Lower lobe of right lung (tissue), 2 donors: Measurements from ENCODE around the gene NUFIP2. TPM values are rescaled to one million over a fixed set of nuclear protein-coding genes. Genes with fewer than 3 reads are reported as not detected.

Source experiments
- ATAC-seq, 2 donors: fragments of 200-7000 bp; cut with Tn5 transposase; one replicate each; pipeline ENCODE4 v1.9.1; 2020 to 2022; ENCODE audit warnings: mild to moderate bottlenecking in 2 of 2, moderate library complexity in 2 of 2
- DNase-seq: peaks from one replicate; pipeline ENCODE4 v3.0.0-alpha.2; 2020
- H3K27ac ChIP-seq: fragments of 200-600 bp; one replicate; pipeline ENCODE4 v1.8.0; 2022
- H3K27me3 ChIP-seq: fragments of 200-600 bp; one replicate; pipeline ENCODE4 v1.8.0; 2022; ENCODE audit warnings: low read depth
- H3K36me3 ChIP-seq: fragments of 200-600 bp; one replicate; pipeline ENCODE4 v1.8.0; 2022; ENCODE audit warnings: mild to moderate bottlenecking
- H3K4me1 ChIP-seq: fragments of 200-600 bp; one replicate; pipeline ENCODE4 v1.8.0; 2022
- H3K4me3 ChIP-seq: fragments of 200-600 bp; one replicate; pipeline ENCODE4 v1.8.0; 2022; ENCODE audit warnings: mild to moderate bottlenecking
- H3K9me3 ChIP-seq: fragments of 200-600 bp; one replicate; pipeline ENCODE4 v1.8.0; 2022
- intact Hi-C: fragments of 100-400 bp; cut with DNase I; formaldehyde crosslinking; loops from one replicate; pipeline ENCODE4 v1.11.0; 2022
- total RNA-seq: library from RNA; stranded (reverse); fragmentation: NEBNext Ultra II Directional; extraction: Animal tissue kit (Norgen Biotek cat#: 25700); gene quantifications from one replicate; pipeline ENCODE4 v1.2.1, GENCODE V29; 2021
- TF ChIP-seq, protein P1 (sequence below): fragments of 200-600 bp; IDR thresholded peaks from one replicate; pipeline ENCODE4 v1.8.0; 2022; ENCODE audit warnings: antibody characterized with exemption, mild to moderate bottlenecking
- donor health status: DM: no; HTN: yes; CAD: no; lungs with severe emphysema.

NUFIP2 gene
- total RNA-seq, 1 donor from 2014 or later = 66.2 TPM

DNA sequence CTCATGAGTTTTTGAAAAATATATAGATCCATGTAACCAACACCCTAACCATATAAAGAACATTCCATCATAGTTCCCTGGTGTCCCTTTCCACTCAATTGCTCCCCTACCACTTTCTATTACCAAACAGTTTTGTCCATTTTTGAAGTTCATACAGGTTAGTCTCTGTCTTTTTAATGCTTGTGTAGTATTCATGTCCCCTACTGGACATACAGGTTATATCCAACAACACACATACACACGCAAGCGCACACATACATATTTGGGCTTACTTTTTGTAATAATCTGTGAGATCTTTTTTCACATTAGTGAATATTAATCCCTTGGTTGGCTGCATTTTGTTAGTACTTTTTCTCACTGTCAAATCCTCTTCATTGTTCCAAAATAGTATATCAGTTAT is 40.9 kb downstream of the NUFIP2 start:
- ATAC-seq = no peak
- no peaks in the 10 kb centered on the region for H3K9me3 ChIP-seq

DNA sequence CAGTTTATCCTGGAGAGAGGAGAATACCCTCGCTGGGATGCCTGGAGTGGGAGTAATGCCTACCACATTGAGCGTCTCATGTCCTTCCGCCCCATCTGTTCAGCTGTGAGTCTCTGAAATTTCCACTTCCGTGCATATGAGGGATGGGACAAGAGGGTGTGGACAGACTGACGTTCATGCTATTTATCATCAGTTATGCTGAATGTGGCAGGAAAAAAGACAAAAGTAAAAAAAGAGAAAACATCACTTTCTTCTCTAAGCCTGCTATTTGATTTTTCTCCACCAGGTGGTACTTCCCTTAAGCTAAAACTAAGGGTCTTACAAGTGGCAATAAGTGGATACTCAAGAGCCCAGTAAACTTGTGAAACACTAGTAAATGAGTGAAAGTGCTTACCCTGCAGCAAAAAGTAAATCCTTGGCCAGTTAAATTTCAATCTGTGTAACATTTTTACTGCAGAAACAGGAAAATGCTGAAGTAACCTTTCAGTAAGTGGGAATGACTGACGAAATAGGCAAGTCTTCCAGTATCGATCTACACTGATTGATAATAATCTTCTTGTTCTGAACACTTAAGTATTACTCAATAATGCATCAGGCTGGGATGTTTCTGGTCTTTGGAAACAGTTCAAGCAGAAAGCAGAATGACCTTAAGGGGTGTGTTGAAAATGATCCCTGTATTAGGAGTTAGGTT is 41.7 kb downstream of the NUFIP2 start:
- Histone ChIP-seq H3K9me3 (no peaks in the 10 kb centered on the region), H3K36me3 (peaks cover 19% of the 10 kb centered on the region), H3K4me1 (peaks cover 46% of the 10 kb centered on the region), H3K27me3 (no peaks in the 10 kb centered on the region), H3K4me3 (no peak overlapping the region), H3K27ac (no peak overlapping the region)
- intact Hi-C loops = no loop called here
- ATAC-seq (peak in 1 of 2 donors; percentile 39), DNase-seq (no peak)
- TF ChIP-seq, protein P1, sequence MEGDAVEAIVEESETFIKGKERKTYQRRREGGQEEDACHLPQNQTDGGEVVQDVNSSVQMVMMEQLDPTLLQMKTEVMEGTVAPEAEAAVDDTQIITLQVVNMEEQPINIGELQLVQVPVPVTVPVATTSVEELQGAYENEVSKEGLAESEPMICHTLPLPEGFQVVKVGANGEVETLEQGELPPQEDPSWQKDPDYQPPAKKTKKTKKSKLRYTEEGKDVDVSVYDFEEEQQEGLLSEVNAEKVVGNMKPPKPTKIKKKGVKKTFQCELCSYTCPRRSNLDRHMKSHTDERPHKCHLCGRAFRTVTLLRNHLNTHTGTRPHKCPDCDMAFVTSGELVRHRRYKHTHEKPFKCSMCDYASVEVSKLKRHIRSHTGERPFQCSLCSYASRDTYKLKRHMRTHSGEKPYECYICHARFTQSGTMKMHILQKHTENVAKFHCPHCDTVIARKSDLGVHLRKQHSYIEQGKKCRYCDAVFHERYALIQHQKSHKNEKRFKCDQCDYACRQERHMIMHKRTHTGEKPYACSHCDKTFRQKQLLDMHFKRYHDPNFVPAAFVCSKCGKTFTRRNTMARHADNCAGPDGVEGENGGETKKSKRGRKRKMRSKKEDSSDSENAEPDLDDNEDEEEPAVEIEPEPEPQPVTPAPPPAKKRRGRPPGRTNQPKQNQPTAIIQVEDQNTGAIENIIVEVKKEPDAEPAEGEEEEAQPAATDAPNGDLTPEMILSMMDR = peak; percentile 39

More for the DNA sequence above, 40.9 kb downstream of the NUFIP2 start:
- Histone ChIP-seq H3K27me3 (no peaks in the 10 kb centered on the region), H3K4me1 (peaks cover 54% of the 10 kb centered on the region), H3K27ac (no peak overlapping the region), H3K4me3 (no peak overlapping the region), H3K36me3 (peaks cover 22% of the 10 kb centered on the region)
- intact Hi-C loops = no loop called here
- TF ChIP-seq, protein P1 = no peak
- no peak for DNase-seq

DNA sequence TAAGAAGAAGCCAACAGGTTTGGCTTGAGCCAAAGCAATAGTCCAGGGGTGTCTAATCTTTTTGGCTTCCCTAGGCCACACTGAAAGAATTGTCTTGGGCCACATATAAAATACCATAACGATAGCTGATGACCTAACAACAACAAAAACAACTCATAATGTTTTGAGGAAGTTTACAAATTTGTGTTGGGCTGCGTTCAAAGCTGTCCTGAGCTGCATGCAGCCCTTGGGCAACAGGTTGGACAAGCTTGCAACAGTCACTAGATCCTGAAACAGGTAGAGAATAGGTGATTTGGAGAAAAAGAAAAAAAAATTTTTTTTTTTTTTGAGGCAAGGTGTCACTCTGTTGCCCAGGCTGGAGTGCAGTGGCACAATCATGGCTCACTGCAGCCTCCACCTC is 42.8 kb downstream of the NUFIP2 start:
- DNase-seq (no peak), ATAC-seq (no peak)
- intact Hi-C loops = no loop called here
- Histone ChIP-seq H3K36me3 (peaks cover 10% of the 10 kb centered on the region), H3K4me1 (peaks cover 35% of the 10 kb centered on the region), H3K27me3 (no peaks in the 10 kb centered on the region), H3K27ac (no peak overlapping the region), H3K9me3 (no peaks in the 10 kb centered on the region), H3K4me3 (no peak overlapping the region)
- TF ChIP-seq, protein P1 = no peak

DNA sequence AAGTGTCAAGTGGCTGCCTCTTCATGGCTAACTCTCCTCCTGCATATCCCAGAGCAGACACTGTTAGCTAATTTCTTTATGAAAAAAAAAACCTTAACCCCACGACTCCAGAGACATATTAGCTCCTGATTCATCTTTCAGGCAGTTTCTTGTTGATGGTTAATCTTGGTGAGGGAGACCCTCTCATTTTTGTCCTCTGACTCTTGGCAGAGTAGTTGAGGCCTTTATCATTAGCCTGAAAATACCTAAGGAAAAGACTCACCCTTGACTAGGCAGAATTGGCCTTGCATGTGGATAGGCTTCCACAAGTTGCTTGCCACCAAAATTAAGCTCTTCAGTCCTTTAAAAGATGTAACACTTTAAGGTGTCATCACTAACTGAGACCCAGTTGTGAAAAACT is 43.3 kb downstream of the NUFIP2 start:
- no peaks in the 10 kb centered on the region for H3K9me3 ChIP-seq
- intact Hi-C loops = no loop called here
- TF ChIP-seq, protein P1 = no peak
- ATAC-seq = no peak
- H3K27ac ChIP-seq = no peak overlapping the region
- no peaks in the 10 kb centered on the region for H3K27me3 ChIP-seq
- H3K4me3 ChIP-seq = no peak overlapping the region
- peaks cover 5% of the 10 kb centered on the region for H3K36me3 ChIP-seq
- DNase-seq = no peak
- peaks cover 30% of the 10 kb centered on the region for H3K4me1 ChIP-seq

DNA sequence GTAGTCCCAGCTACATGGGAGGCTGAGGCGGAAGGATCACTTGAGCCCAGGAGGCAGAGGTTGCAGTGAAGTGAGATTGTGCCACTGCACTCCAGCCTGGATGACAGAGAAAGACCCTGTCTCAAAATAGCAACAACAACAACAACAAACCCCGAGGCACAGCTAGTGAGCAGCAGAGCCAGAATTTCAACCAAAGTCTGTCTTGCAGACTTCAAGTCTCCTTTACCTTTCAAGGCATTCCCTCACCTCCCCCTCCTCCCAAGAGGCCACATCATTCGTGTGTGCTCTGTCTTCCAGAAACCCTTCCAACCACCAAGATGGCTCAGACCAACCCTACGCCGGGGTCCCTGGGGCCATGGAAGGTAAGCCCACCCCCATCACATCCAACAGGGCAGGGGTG is 45.1 kb downstream of the NUFIP2 start:
- Histone ChIP-seq H3K4me3 (no peak overlapping the region), H3K4me1 (peaks cover 17% of the 10 kb centered on the region), H3K9me3 (no peaks in the 10 kb centered on the region), H3K36me3 (no peaks in the 10 kb centered on the region), H3K27ac (no peak overlapping the region), H3K27me3 (no peaks in the 10 kb centered on the region)
- ATAC-seq = no peak
- intact Hi-C loops = no loop called here
- DNase-seq = no peak
- TF ChIP-seq, protein P1 = no peak
